Measurements from ENCODE around the gene GIGYF2. TPM values are rescaled to one million over a fixed set of nuclear protein-coding genes. Genes with fewer than 3 reads are reported as not detected.

The GIGYF2 gene
- polyA plus RNA-seq, 2 of the 4 experiments (the other 2 are of a cell fraction) = 31.2 to 46.3 TPM

- TF ChIP-seq ATOH8 (CRISPR knock-in tag; IDR thresholded peaks at IDR 0.05; ENCODE audit: low read depth) (no peak), ZSCAN20 (CRISPR knock-in tag; IDR thresholded peaks at IDR 0.05) (no peak), KDM5A (IDR thresholded peaks at IDR 0.05) (no peak), PBX3 (IDR thresholded peaks at IDR 0.05) (no peak), SREBF2 (IDR thresholded peaks at IDR 0.05) (no peak), POLR2AphosphoS2 (conservative IDR thresholded peaks at IDR 0.05; ENCODE audit: low read length) (no peak), BHLHE40 (IDR thresholded peaks at IDR 0.05; ENCODE audit: low read depth, low read length) (no peak), EHF (CRISPR knock-in tag; IDR thresholded peaks at IDR 0.05) (no peak), CBX8 (IDR thresholded peaks at IDR 0.05) (no peak), CHD2 (IDR thresholded peaks at IDR 0.05; ENCODE audit: low read length, partially characterized antibody) (no peak), EHMT2 (IDR thresholded peaks at IDR 0.05; ENCODE audit: low read depth) (no peak), E2F6 (IDR thresholded peaks at IDR 0.05; ENCODE audit: borderline replicate concordance, low read depth) (no peak), CTCF (IDR thresholded peaks at IDR 0.05) (no peak), HDAC2 (IDR thresholded peaks at IDR 0.05) (no peak), NFE2L2 (conservative IDR thresholded peaks at IDR 0.05; ENCODE audit: low read length) (no peak), CHD4 (IDR thresholded peaks at IDR 0.05; ENCODE audit: borderline replicate concordance) (no peak), MAX (IDR thresholded peaks at IDR 0.05) (peak; percentile 49), SMC3 (IDR thresholded peaks at IDR 0.05) (peak; percentile 26; the same call in 2 of the 3 replicates), KDM1A (IDR thresholded peaks at IDR 0.05; ENCODE audit: low read depth) (no peak), ZC3H11A (IDR thresholded peaks at IDR 0.05) (no peak), JUNB (IDR thresholded peaks at IDR 0.05) (peak; percentile 56), HOXB5 (CRISPR knock-in tag; IDR thresholded peaks at IDR 0.05) (no peak), HOXB13 (CRISPR knock-in tag; IDR thresholded peaks at IDR 0.05; ENCODE audit: low read depth) (no peak), HES2 (IDR thresholded peaks at IDR 0.05) (no peak)
- TF ChIP-seq, protein P1, sequence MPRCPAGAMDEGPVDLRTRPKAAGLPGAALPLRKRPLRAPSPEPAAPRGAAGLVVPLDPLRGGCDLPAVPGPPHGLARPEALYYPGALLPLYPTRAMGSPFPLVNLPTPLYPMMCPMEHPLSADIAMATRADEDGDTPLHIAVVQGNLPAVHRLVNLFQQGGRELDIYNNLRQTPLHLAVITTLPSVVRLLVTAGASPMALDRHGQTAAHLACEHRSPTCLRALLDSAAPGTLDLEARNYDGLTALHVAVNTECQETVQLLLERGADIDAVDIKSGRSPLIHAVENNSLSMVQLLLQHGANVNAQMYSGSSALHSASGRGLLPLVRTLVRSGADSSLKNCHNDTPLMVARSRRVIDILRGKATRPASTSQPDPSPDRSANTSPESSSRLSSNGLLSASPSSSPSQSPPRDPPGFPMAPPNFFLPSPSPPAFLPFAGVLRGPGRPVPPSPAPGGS (IDR thresholded peaks at IDR 0.05) = no peak
Observed at GRCh38 chr2:232901736-232902578, 204.8 kb downstream of the GIGYF2 start (continued).

All from A549 (cell line).